NCI-H226 (cell line): ENCODE results near the gene CLC.
"Not testable (repeated sequence)": the region's sequence is repeated elsewhere in the genome, so short reads cannot be mapped to it uniquely, and the experiment has no call there.

Experiments
- DNase-seq: peaks from one replicate; pipeline ENCODE4 v3.0.0-alpha.2; 2015

CLC gene

GRCh38 chr19:39728040-39728439, 9.8 kb downstream of the CLC start:
- no peak for DNase-seq

GRCh38 chr19:39727070-39727800, 10.6 kb downstream of the CLC start:
- no peak for DNase-seq

- no peak for DNase-seq
These were observed 11.8 kb downstream of the CLC start for GRCh38 chr19:39725995-39726394.

- not testable (repeated sequence) for DNase-seq
These were observed 17.7 kb downstream of the CLC start for GRCh38 chr19:39720144-39720543.

- DNase-seq: no peak
These were observed 27.4 kb downstream of the CLC start for GRCh38 chr19:39710333-39710890.

- no peak for DNase-seq
These were observed 28.6 kb downstream of the CLC start for GRCh38 chr19:39709026-39709872.

- no peak for DNase-seq
These were observed 29.2 kb downstream of the CLC start for GRCh38 chr19:39708594-39708993.

- no peak for DNase-seq
These were observed 32.1 kb downstream of the CLC start for GRCh38 chr19:39705578-39706188.

GRCh38 chr19:39704181-39705044, 33.4 kb downstream of the CLC start, which contains the start of gene LGALS14:
Gene LGALS14 (plus strand): TSS chr19:39704481. CDS start chr19:39704529, 48 bp downstream.
- no peak for DNase-seq

- no peak for DNase-seq
These were observed 36.5 kb downstream of the CLC start for GRCh38 chr19:39701291-39701690.

GRCh38 chr19:39698535-39698934, 39.3 kb downstream of the CLC start:
- no peak for DNase-seq

- DNase-seq: no peak
These were observed 41.4 kb downstream of the CLC start for GRCh38 chr19:39696387-39696786.

GRCh38 chr19:39695759-39696158, 42.1 kb downstream of the CLC start:
- no peak for DNase-seq

- DNase-seq: no peak
These were observed 45.0 kb downstream of the CLC start for GRCh38 chr19:39692822-39693221.

- no peak for DNase-seq
These were observed 45.7 kb downstream of the CLC start for GRCh38 chr19:39692166-39692565.

GRCh38 chr19:39688637-39689036, 49.2 kb downstream of the CLC start:
- not testable (repeated sequence) for DNase-seq

GRCh38 chr19:39686739-39687138, 51.1 kb downstream of the CLC start:
- DNase-seq: no peak

GRCh38 chr19:39684267-39684666, 53.6 kb downstream of the CLC start:
- no peak for DNase-seq

- no peak for DNase-seq
These were observed 56.4 kb downstream of the CLC start for GRCh38 chr19:39681416-39681815.
